Ovary (tissue), 3 donors: Measurements from ENCODE around the gene TLE2.

ENCODE experiments used
- CTCF ChIP-seq, 3 donors: fragments of 450-650 bp in 2 of 3; fragments of 200-600 bp in 1 of 3; IDR thresholded peaks; one replicate each; pipeline versions ENCODE4 v1.5.1 to v1.8.0; 2016 to 2022; ENCODE audit warnings: antibody characterized with exemption in 3 of 3, mild to moderate bottlenecking in 1 of 3
- POLR2A ChIP-seq: fragments of 450-650 bp; IDR thresholded peaks from one replicate; pipeline ENCODE4 v1.6.1; 2017; ENCODE audit warnings: antibody characterized with exemption, mild to moderate bottlenecking, moderate library complexity
- donor health status: DM: no; HTN: no; CAD: no.

GRCh38 chr19:3033595-3034405 lies 4.7 kb upstream of the TLE2 start:
- TF ChIP-seq CTCF (IDR thresholded peaks at IDR 0.05) (no peak), POLR2A (no peak)
